Right lobe of liver (tissue), 6 donors: ENCODE measurements around the gene RUSF1. TPM values are rescaled to one million over a fixed set of nuclear protein-coding genes. Genes with fewer than 3 reads are reported as not detected.

Experiments used
- ATAC-seq, 4 donors: fragments of 200-7000 bp; cut with Tn5 transposase; one replicate each; pipeline ENCODE4 v1.9.1; 2020; ENCODE audit warnings: mild to moderate bottlenecking in 4 of 4, moderate library complexity in 4 of 4
- DNase-seq, 3 donors: peaks; one replicate each; pipeline ENCODE4 v3.0.0-alpha.2; 2020
- H3K27ac ChIP-seq, 3 donors: fragments of 200-600 bp; one replicate each; pipeline ENCODE4 v1.8.0; 2022
- H3K27me3 ChIP-seq, 2 donors: fragments of 200-600 bp; one replicate each; pipeline ENCODE4 v1.8.0; 2022
- H3K36me3 ChIP-seq, 4 donors: fragments of 200-600 bp; sonication (generic) in 1 of 4; one replicate each; pipeline versions ENCODE4 v1.5.1 to v1.8.0; 2017 to 2022; ENCODE audit warnings: control low read depth in 1 of 4
- H3K4me1 ChIP-seq, 4 donors: fragments of 200-600 bp; sonication (generic) in 1 of 4; one replicate each; pipeline versions ENCODE4 v1.5.1 to v1.8.0; 2017 to 2022; ENCODE audit warnings: control low read depth in 1 of 4
- H3K4me3 ChIP-seq, 3 donors: fragments of 200-600 bp; one replicate each; pipeline ENCODE4 v1.8.0; 2022
- H3K9me3 ChIP-seq, 4 donors: fragments of 200-600 bp; sonication (generic) in 1 of 4; one replicate each; pipeline versions ENCODE4 v1.5.1 to v1.8.0; 2017 to 2022; ENCODE audit warnings: control low read depth in 1 of 4
- CTCF ChIP-seq, 4 donors: fragments of 200-600 bp in 3 of 4; fragments of 450-650 bp in 1 of 4; IDR thresholded peaks; one replicate each; pipeline versions ENCODE4 v1.5.1 to v1.8.0; 2016 to 2022; ENCODE audit warnings: antibody characterized with exemption in 4 of 4, mild to moderate bottlenecking in 2 of 4
- POLR2A ChIP-seq: fragments of 450-650 bp; IDR thresholded peaks from one replicate; pipeline ENCODE4 v1.6.1; 2017; ENCODE audit warnings: antibody characterized with exemption, mild to moderate bottlenecking
- WGBS: methylation state at CpG from one replicate; pipeline ENCODE4 v1.1.6; 2018; ENCODE audit warnings: low coverage, low lambda C conversion rate; ENCODE audit not compliant: insufficient coverage; ENCODE audit errors: missing lambda C conversion rate; 5-methylcytosine and 5-hydroxymethylcytosine counted together
- intact Hi-C, 2 donors: fragments of 100-400 bp; cut with DNase I; formaldehyde crosslinking; loops; one replicate each; pipeline versions ENCODE4 v1.11.2 to v1.14.1; 2022
- total RNA-seq, 6 experiments: library from RNA; depleted of rRNA in 2 of 6; stranded (reverse); fragments of >200 nt in 2 of 6; fragmentation: NEBNext Ultra II Directional in 3 of 6; extraction: Animal tissue kit (Norgen Biotek cat#: 25700) in 3 of 6; gene quantifications; one replicate each; pipeline versions ENCODE4 v1.1.0 to v1.2.4, GENCODE V29; 2016 to 2023
- donor health status: DM: no; HTN: yes; CAD: no.
- donor health status: DM: no; HTN: no; CAD: no.
- donor health status: DM: no; HTN: no; CAD: no.
- donor health status: DM: no; HTN: yes; CAD: no.
- donor health status: DM: no; HTN: yes; CAD: no.

Gene RUSF1
- total RNA-seq, 6 experiments from 2014 or later, result 35.8 to 70.3 (median 54.5) TPM

- intact Hi-C loops, result no loop called here
- ATAC-seq, result no peak
Measured at GRCh38 chr16:31536804-31537361, 28.7 kb upstream of the RUSF1 start.

GRCh38 chr16:31535737-31536136, 27.5 kb upstream of the RUSF1 start:
- H3K27me3 ChIP-seq, result peaks cover 0 to 6% of the 10 kb centered on the region in 2 donors
- H3K4me1 ChIP-seq, result peaks cover 0 to 3% (median 0%) of the 10 kb centered on the region in 4 donors
- no peak overlapping the region for H3K27ac ChIP-seq
- DNase-seq (no peak), ATAC-seq (no peak)
- intact Hi-C loops, result no loop called here
- H3K36me3 ChIP-seq, result no peaks in the 10 kb centered on the region
- TF ChIP-seq CTCF (IDR thresholded peaks at IDR 0.05), result no peak
- no peak for TF ChIP-seq POLR2A
- 32% methylated on average over 9 of the region's 9 CpGs for WGBS
- no peaks in the 10 kb centered on the region for H3K9me3 ChIP-seq
- H3K4me3 ChIP-seq, result no peak overlapping the region

More at GRCh38 chr16:31536804-31537361, 28.7 kb upstream of the RUSF1 start:
- H3K4me3 ChIP-seq, result no peak overlapping the region
- H3K9me3 ChIP-seq, result no peaks in the 10 kb centered on the region
- H3K27ac ChIP-seq, result no peak overlapping the region
- TF ChIP-seq POLR2A (no peak), CTCF (IDR thresholded peaks at IDR 0.05) (no peak)
- H3K4me1 ChIP-seq, result peaks cover 0 to 3% (median 0%) of the 10 kb centered on the region in 4 donors
- no peaks in the 10 kb centered on the region for H3K36me3 ChIP-seq
- peaks cover 0 to 6% of the 10 kb centered on the region in 2 donors for H3K27me3 ChIP-seq
- no peak for DNase-seq
- WGBS, result 53% methylated on average over 12 of the region's 21 CpGs

GRCh38 chr16:31532896-31533295, 24.7 kb upstream of the RUSF1 start:
- H3K4me3 ChIP-seq, result no peak overlapping the region
- ATAC-seq (no peak), DNase-seq (no peak)
- intact Hi-C loops, result no loop called here
- no peak for TF ChIP-seq CTCF (IDR thresholded peaks at IDR 0.05)
- TF ChIP-seq POLR2A, result no peak
- H3K36me3 ChIP-seq, result no peaks in the 10 kb centered on the region
- 86% methylated on average over 4 of the region's 4 CpGs for WGBS
- H3K27me3 ChIP-seq, result peaks cover 0 to 6% of the 10 kb centered on the region in 2 donors
- H3K4me1 ChIP-seq, result peaks cover 0 to 3% (median 0%) of the 10 kb centered on the region in 4 donors
- no peak overlapping the region for H3K27ac ChIP-seq
- H3K9me3 ChIP-seq, result no peaks in the 10 kb centered on the region

- H3K4me3 ChIP-seq, result no peak overlapping the region
- DNase-seq (no peak), ATAC-seq (no peak)
- intact Hi-C loops, result no loop called here
- no peaks in the 10 kb centered on the region for H3K27me3 ChIP-seq
- WGBS, result 38% methylated on average over 2 of the region's 2 CpGs
- no peaks in the 10 kb centered on the region for H3K36me3 ChIP-seq
- no peaks in the 10 kb centered on the region for H3K4me1 ChIP-seq
- H3K9me3 ChIP-seq, result no peaks in the 10 kb centered on the region
- H3K27ac ChIP-seq, result no peak overlapping the region
- TF ChIP-seq CTCF (IDR thresholded peaks at IDR 0.05) (no peak), POLR2A (no peak)
Measured at GRCh38 chr16:31532120-31532519, 23.9 kb upstream of the RUSF1 start.
